Measurements from ENCODE around the gene LCT.

LCT gene

GRCh38 chr2:135762022-135762421, 75.0 kb downstream of the LCT start:
- no peaks in the 10 kb centered on the region for H3K4me1 ChIP-seq (ENCODE audit: control insufficient read depth, insufficient read depth, low read length)
- CTCF ChIA-PET: interaction anchor here (0.6 to 1.9 kb wide), 3 partner anchors 33 to 758 kb away, joined by 3 to 6 read pairs (median 4); no protein-coding TSS in a partner anchor
- no peaks in the 10 kb centered on the region; the same call in 1 of the 2 replicates for H3K9me3 ChIP-seq (ENCODE audit: control insufficient read depth, insufficient read depth, low read depth, low read length)
- H3K27ac ChIP-seq (ENCODE audit: extremely low read depth, low read depth, low read length): no peak overlapping the region
- TF ChIP-seq ZNF280D (tag by site-specific recombination; IDR thresholded peaks at IDR 0.05): no peak
- no peak for TF ChIP-seq ZNF426 (tag by site-specific recombination; IDR thresholded peaks at IDR 0.05)
- TF ChIP-seq ZNF544 (tag by site-specific recombination; IDR thresholded peaks at IDR 0.05): no peak
- TF ChIP-seq HOXA7 (CRISPR knock-in tag; IDR thresholded peaks at IDR 0.05; ENCODE audit: borderline replicate concordance): no peak
- no peak for TF ChIP-seq ZNF791 (tag by site-specific recombination; IDR thresholded peaks at IDR 0.05)
- TF ChIP-seq PRDM10 (tag by site-specific recombination; IDR thresholded peaks at IDR 0.05): no peak
- no peak for TF ChIP-seq ZNF155 (tag by site-specific recombination; IDR thresholded peaks at IDR 0.05)
- no peak for TF ChIP-seq OSR2 (tag by site-specific recombination; IDR thresholded peaks at IDR 0.05)
- peaks cover 83 to 93% of the 10 kb centered on the region in 2 experiments for H3K36me3 ChIP-seq (ENCODE audit: control insufficient read depth in 2 of 2, insufficient read depth in 1 of 2, low read length in 2 of 2)
- H3K4me3 ChIP-seq (ENCODE audit: low read depth, low read length): no peak overlapping the region
- POLR2A ChIA-PET: no interaction called here

GRCh38 chr2:135756692-135757091, 80.3 kb downstream of the LCT start:
- H3K9me3 ChIP-seq (ENCODE audit: control insufficient read depth, insufficient read depth, low read depth, low read length): no peaks in the 10 kb centered on the region; the same call in 1 of the 2 replicates
- no peak for TF ChIP-seq REST (tag by site-specific recombination; IDR thresholded peaks at IDR 0.05)
- TF ChIP-seq ZFP41 (tag by site-specific recombination; IDR thresholded peaks at IDR 0.05; ENCODE audit: borderline replicate concordance): no peak
- TF ChIP-seq ZNF521 (tag by site-specific recombination; IDR thresholded peaks at IDR 0.05): no peak
- no peak for TF ChIP-seq ZNF629 (tag by site-specific recombination; IDR thresholded peaks at IDR 0.05)
- no peak for TF ChIP-seq ZNF513 (tag by site-specific recombination; IDR thresholded peaks at IDR 0.05)
- no peak for TF ChIP-seq ZNF585B (tag by site-specific recombination; IDR thresholded peaks at IDR 0.05)
- TF ChIP-seq ZNF398 (tag by site-specific recombination; IDR thresholded peaks at IDR 0.05): no peak
- no peak for TF ChIP-seq ZNF184 (tag by site-specific recombination; IDR thresholded peaks at IDR 0.05)
- no peak for TF ChIP-seq ZNF596 (tag by site-specific recombination; IDR thresholded peaks at IDR 0.05)
- no peak for TF ChIP-seq ZNF670 (tag by site-specific recombination; IDR thresholded peaks at IDR 0.05; ENCODE audit: low read depth)
- TF ChIP-seq ZNF600 (tag by site-specific recombination; IDR thresholded peaks at IDR 0.05): no peak
- TF ChIP-seq ZSCAN5A (tag by site-specific recombination; IDR thresholded peaks at IDR 0.05): no peak
- no peak overlapping the region for H3K27ac ChIP-seq (ENCODE audit: extremely low read depth, low read depth, low read length)
- POLR2A ChIA-PET: no interaction called here
- no peak overlapping the region for H3K4me3 ChIP-seq (ENCODE audit: low read depth, low read length)
- CTCF ChIA-PET: interaction anchor here (0.8 kb wide), 1 partner anchor 159 kb away, joined by 8 read pairs; no protein-coding TSS in a partner anchor
- H3K4me1 ChIP-seq (ENCODE audit: control insufficient read depth, insufficient read depth, low read length): no peaks in the 10 kb centered on the region
- peaks cover 88 to 91% of the 10 kb centered on the region in 2 experiments for H3K36me3 ChIP-seq (ENCODE audit: control insufficient read depth in 2 of 2, insufficient read depth in 1 of 2, low read length in 2 of 2)
